Calu3 (cell line): ENCODE results near the gene TMEM238. TPM values are rescaled to one million over a fixed set of nuclear protein-coding genes. Genes with fewer than 3 reads are reported as not detected.
A peak's percentile ranks its signal among the peaks of the same experiment; 100 is the strongest.

Experiments used
- BruUV-seq: library from RNA; stranded (reverse); fragments of 400-500 nt; replicated peaks from 2 replicates; lab custom pipeline; 2021; lab: Mats Ljungman, UMichigan
- CTCF ChIA-PET: fragments of 300-600 bp; sonication (Branson Sonifier 250); formaldehyde crosslinking; loops from one replicate; lab custom pipeline; 2022; ENCODE audit warnings: antibody characterized with exemption; lab: Charles Lee
- DNase-seq: peaks from one replicate; pipeline ENCODE4 v3.0.0; 2022
- H3K27ac Mint-ChIP-seq: one replicate; pipeline ENCODE4 v1.8.0; 2022; ENCODE audit warnings: mixed read lengths; ENCODE audit not compliant: unreplicated experiment
- H3K27me3 Mint-ChIP-seq: one replicate; pipeline ENCODE4 v1.8.0; 2022; ENCODE audit warnings: mixed read lengths; ENCODE audit not compliant: unreplicated experiment
- H3K36me3 Mint-ChIP-seq: one replicate; pipeline ENCODE4 v1.8.0; 2022; ENCODE audit warnings: mild to moderate bottlenecking, moderate library complexity, mixed read lengths; ENCODE audit not compliant: insufficient read depth, unreplicated experiment
- H3K4me1 Mint-ChIP-seq: one replicate; pipeline ENCODE4 v1.8.0; 2022; ENCODE audit warnings: mild to moderate bottlenecking, low read depth, mixed read lengths; ENCODE audit not compliant: unreplicated experiment
- H3K4me3 Mint-ChIP-seq: one replicate; pipeline ENCODE4 v1.8.0; 2022; ENCODE audit warnings: mild to moderate bottlenecking, low read depth, moderate library complexity, mixed read lengths; ENCODE audit not compliant: unreplicated experiment
- H3K9me3 Mint-ChIP-seq: one replicate; pipeline ENCODE4 v1.8.0; 2022; ENCODE audit warnings: low read depth, mixed read lengths; ENCODE audit not compliant: unreplicated experiment
- CTCF ChIP-seq: fragments of 200-600 bp; IDR thresholded peaks from one replicate; pipeline ENCODE4 v1.8.0; 2022; ENCODE audit warnings: antibody characterized with exemption; ENCODE audit not compliant: unreplicated experiment
- intact Hi-C: fragments of 100-400 bp; cut with micrococcal nuclease; formaldehyde crosslinking; loops from one replicate; pipeline ENCODE4 v1.10.0; 2022; ENCODE audit not compliant: unreplicated experiment
- total RNA-seq: library from RNA; stranded (reverse); gene quantifications from 2 replicates; pipeline ENCODE4 v1.2.3, GENCODE V29; 2022

TMEM238 gene
- total RNA-seq, 1 experiment from 2014 or later, result 38.8 TPM

- Mint-ChIP-seq H3K27me3 (no peaks in the 10 kb centered on the region), H3K27ac (peak overlapping the region; percentile 97), H3K4me1 (peaks cover 49% of the 10 kb centered on the region), H3K4me3 (peak overlapping the region; percentile 91), H3K36me3 (peaks cover 84% of the 10 kb centered on the region), H3K9me3 (no peaks in the 10 kb centered on the region)
- DNase-seq, result peak; percentile 97
- intact Hi-C loops, result loop anchor here (5.0 to 10.0 kb wide), 4 partner anchors 48 to 250 kb away; partner anchors contain the start of genes KMT5C and TNNT1
- TF ChIP-seq CTCF, result no peak
- TSS peak; percentile 26 for BruUV-seq
- CTCF ChIA-PET, result interaction anchor here (1.0 to 1.8 kb wide), 6 partner anchors 33 to 269 kb away, joined by 3 to 8 read pairs (median 5); partner anchors contain the start of genes DNAAF3, HSPBP1, KMT5C and PPP6R1
Measured at GRCh38 chr19:55384920-55385723, 1.0 kb upstream of the TMEM238 start.

- H3K9me3 Mint-ChIP-seq, result no peaks in the 10 kb centered on the region
- intact Hi-C loops, result loop anchor here (5.0 to 10.0 kb wide), 4 partner anchors 46 to 251 kb away; partner anchors contain the start of genes KMT5C and TNNT1
- DNase-seq, result peak; percentile 76
- H3K4me3 Mint-ChIP-seq, result peak overlapping the region; percentile 91
- TF ChIP-seq CTCF, result no peak
- peaks cover 78% of the 10 kb centered on the region for H3K36me3 Mint-ChIP-seq
- H3K27me3 Mint-ChIP-seq, result no peaks in the 10 kb centered on the region
- peak overlapping the region; percentile 83 for H3K27ac Mint-ChIP-seq
- CTCF ChIA-PET, result interaction anchor here (0.6 to 2.0 kb wide), 14 partner anchors 31 to 242 kb away, joined by 3 to 10 read pairs (median 4); partner anchors contain the start of genes DNAAF3, HSPBP1, KMT5C and PPP6R1
- H3K4me1 Mint-ChIP-seq, result peaks cover 35% of the 10 kb centered on the region
- no TSS peak for BruUV-seq
Measured at GRCh38 chr19:55383279-55384130, 587 bp downstream of the TMEM238 start.

GRCh38 chr19:55382522-55383054, 1.5 kb downstream of the TMEM238 start:
- CTCF ChIA-PET, result interaction anchor here (1.0 to 2.0 kb wide), 3 partner anchors 36 to 81 kb away, joined by 3 to 10 read pairs (median 7); partner anchors contain the start of gene KMT5C
- H3K27ac Mint-ChIP-seq, result peak overlapping the region; percentile 9
- no peaks in the 10 kb centered on the region for H3K9me3 Mint-ChIP-seq
- peak overlapping the region; percentile 91 for H3K4me3 Mint-ChIP-seq
- peaks cover 69% of the 10 kb centered on the region for H3K36me3 Mint-ChIP-seq
- DNase-seq, result no peak
- no peaks in the 10 kb centered on the region for H3K27me3 Mint-ChIP-seq
- TSS peak; percentile 45 for BruUV-seq
- TF ChIP-seq CTCF, result no peak
- peaks cover 29% of the 10 kb centered on the region for H3K4me1 Mint-ChIP-seq
- intact Hi-C loops, result loop anchor here (5.0 to 10.0 kb wide), 4 partner anchors 45 to 252 kb away; partner anchors contain the start of genes KMT5C and TNNT1

GRCh38 chr19:55382013-55382412, 2.1 kb downstream of the TMEM238 start:
- no peaks in the 10 kb centered on the region for H3K27me3 Mint-ChIP-seq
- H3K27ac Mint-ChIP-seq, result peak overlapping the region; percentile 9
- BruUV-seq, result no TSS peak
- H3K9me3 Mint-ChIP-seq, result no peaks in the 10 kb centered on the region
- peaks cover 24% of the 10 kb centered on the region for H3K4me1 Mint-ChIP-seq
- H3K4me3 Mint-ChIP-seq, result peak overlapping the region; percentile 91
- no peak for DNase-seq
- no peak for TF ChIP-seq CTCF
- CTCF ChIA-PET, result interaction anchor here (1.0 kb wide), 1 partner anchor 43 kb away, joined by 3 read pairs; the partner anchor contains the start of gene KMT5C
- intact Hi-C loops, result loop anchor here (5.0 to 10.0 kb wide), 4 partner anchors 45 to 253 kb away; partner anchors contain the start of genes KMT5C and TNNT1
- H3K36me3 Mint-ChIP-seq, result peaks cover 63% of the 10 kb centered on the region
